Uterus (tissue), 4 donors: Measurements from ENCODE around the gene CDC42. TPM values are rescaled to one million over a fixed set of nuclear protein-coding genes. Genes with fewer than 3 reads are reported as not detected.

Source experiments
- DNase-seq, 2 donors: peaks; one replicate each; pipeline ENCODE4 v3.0.0-alpha.2; 2019 to 2020
- H3K27ac ChIP-seq, 2 donors: fragments of 200-600 bp; sonication (generic); 1 replicate in 1 of 2; 2 replicates in 1 of 2; pipeline ENCODE4 v1.5.1; 2016 to 2018
- H3K27me3 ChIP-seq, 2 donors: fragments of 200-600 bp; sonication (generic); one replicate each; pipeline ENCODE4 v1.5.1; 2018 to 2019; ENCODE audit warnings: control low read depth in 1 of 2
- H3K36me3 ChIP-seq, 2 donors: fragments of 200-600 bp; sonication (generic); one replicate each; pipeline ENCODE4 v1.5.1; 2019; ENCODE audit warnings: control low read depth in 1 of 2
- H3K4me1 ChIP-seq, 2 donors: fragments of 200-600 bp; sonication (generic); one replicate each; pipeline ENCODE4 v1.5.1; 2018 to 2019; ENCODE audit warnings: control low read depth in 1 of 2
- H3K4me3 ChIP-seq, 2 donors: fragments of 200-600 bp; sonication (generic); 1 replicate in 1 of 2; 2 replicates in 1 of 2; pipeline ENCODE4 v1.5.1; 2018 to 2019; ENCODE audit warnings: mild to moderate bottlenecking in 1 of 2
- H3K9me3 ChIP-seq, 2 donors: fragments of 200-600 bp; sonication (generic); one replicate each; pipeline ENCODE4 v1.5.1; 2019; ENCODE audit warnings: control low read depth in 1 of 2
- CTCF ChIP-seq, 4 experiments: fragments of 200-600 bp in 2 of 4; fragments of 450-650 bp in 2 of 4; sonication (generic) in 2 of 4; IDR thresholded peaks; one replicate each; pipeline ENCODE4 v1.5.1; 2016 to 2019; ENCODE audit warnings: antibody characterized with exemption in 4 of 4, mild to moderate bottlenecking in 2 of 4, moderate library complexity in 1 of 4
- POLR2A ChIP-seq, 2 donors: fragments of 450-650 bp; IDR thresholded peaks; one replicate each; pipeline ENCODE4 v1.6.1; 2016; ENCODE audit warnings: antibody characterized with exemption in 2 of 2, mild to moderate bottlenecking in 1 of 2, moderate library complexity in 1 of 2
- intact Hi-C: fragments of 100-400 bp; cut with DNase I; formaldehyde crosslinking; loops from one replicate; pipeline ENCODE4 v1.15.1; 2023; ENCODE audit warnings: low total_unique reads
- total RNA-seq, 4 donors: library from RNA; depleted of rRNA in 3 of 4; stranded (reverse); fragments of >200 nt in 3 of 4; gene quantifications; one replicate each; pipeline versions ENCODE4 v1.1.0 to v1.2.4, GENCODE V29; 2014 to 2023
- donor health status: DM: yes; HTN: yes; CAD: no.

Gene CDC42
- total RNA-seq, 4 donors from 2014 or later = 173 to 570 (median 223) TPM

GRCh38 chr1:22131875-22132486, 79.5 kb downstream of the CDC42 start:
- no peak for DNase-seq
- Histone ChIP-seq H3K36me3 (no peaks in the 10 kb centered on the region), H3K4me3 (no peak overlapping the region), H3K9me3 (no peaks in the 10 kb centered on the region), H3K27ac (no peak overlapping the region), H3K27me3 (no peaks in the 10 kb centered on the region), H3K4me1 (peaks cover 7 to 19% of the 10 kb centered on the region in 2 donors)
- TF ChIP-seq CTCF (IDR thresholded peaks at IDR 0.05) (peak; percentile 40 to 65 (median 50)), POLR2A (IDR thresholded peaks at IDR 0.05) (no peak)
- intact Hi-C loops = no loop called here

GRCh38 chr1:22132517-22133235, 80.2 kb downstream of the CDC42 start:
- TF ChIP-seq POLR2A (IDR thresholded peaks at IDR 0.05) = no peak
- TF ChIP-seq CTCF (IDR thresholded peaks at IDR 0.05) = no peak
- Histone ChIP-seq H3K27me3 (no peaks in the 10 kb centered on the region), H3K4me3 (no peak overlapping the region), H3K27ac (no peak overlapping the region), H3K4me1 (peaks cover 7 to 19% of the 10 kb centered on the region in 2 donors), H3K9me3 (no peaks in the 10 kb centered on the region), H3K36me3 (no peaks in the 10 kb centered on the region)
- intact Hi-C loops = no loop called here
- DNase-seq = peak; percentile 52 to 58

GRCh38 chr1:22133247-22133930, 80.9 kb downstream of the CDC42 start:
- Histone ChIP-seq H3K27ac (no peak overlapping the region), H3K36me3 (no peaks in the 10 kb centered on the region), H3K27me3 (no peaks in the 10 kb centered on the region), H3K4me3 (no peak overlapping the region), H3K4me1 (peaks cover 7 to 19% of the 10 kb centered on the region in 2 donors), H3K9me3 (no peaks in the 10 kb centered on the region)
- DNase-seq = no peak
- intact Hi-C loops = no loop called here
- no peak for TF ChIP-seq CTCF (IDR thresholded peaks at IDR 0.05)
- TF ChIP-seq POLR2A (IDR thresholded peaks at IDR 0.05) = no peak

- DNase-seq = no peak
Observed at GRCh38 chr1:22133931-22134324, 81.4 kb downstream of the CDC42 start.

More at GRCh38 chr1:22133931-22134324, 81.4 kb downstream of the CDC42 start:
- TF ChIP-seq CTCF (IDR thresholded peaks at IDR 0.05) = no peak
- no peak for TF ChIP-seq POLR2A (IDR thresholded peaks at IDR 0.05)
- Histone ChIP-seq H3K36me3 (no peaks in the 10 kb centered on the region), H3K27ac (no peak overlapping the region), H3K9me3 (no peaks in the 10 kb centered on the region), H3K4me3 (no peak overlapping the region), H3K27me3 (no peaks in the 10 kb centered on the region), H3K4me1 (peaks cover 7 to 19% of the 10 kb centered on the region in 2 donors)
- intact Hi-C loops = no loop called here
